Nephron progenitor cell (in vitro differentiated cells): ENCODE results near the gene GTPBP2.
"Not testable (repeated sequence)": the region's sequence is repeated elsewhere in the genome, so short reads cannot be mapped to it uniquely, and the experiment has no call there.

Experiments used
- DNase-seq: peaks from one replicate; pipeline ENCODE4 v3.0.0; 2021
- H3K27ac Mint-ChIP-seq: 2 replicates; pipeline ENCODE4 v1.8.0; 2021; ENCODE audit warnings: mild to moderate bottlenecking, moderate library complexity, mixed read lengths
- H3K27me3 Mint-ChIP-seq: 2 replicates; pipeline ENCODE4 v1.8.0; 2021; ENCODE audit warnings: mild to moderate bottlenecking, low read depth, mixed read lengths; ENCODE audit not compliant: poor library complexity
- H3K36me3 Mint-ChIP-seq: 2 replicates; pipeline ENCODE4 v1.8.0; 2021; ENCODE audit warnings: low read depth, mixed read lengths
- H3K4me1 Mint-ChIP-seq: 2 replicates; pipeline ENCODE4 v1.8.0; 2021; ENCODE audit warnings: mixed read lengths
- H3K4me3 Mint-ChIP-seq: 2 replicates; pipeline ENCODE4 v1.8.0; 2021; ENCODE audit warnings: mild to moderate bottlenecking, moderate library complexity, mixed read lengths
- H3K9me3 Mint-ChIP-seq: 2 replicates; pipeline ENCODE4 v1.8.0; 2021; ENCODE audit warnings: mild to moderate bottlenecking, moderate library complexity, mixed read lengths
- CTCF ChIP-seq: fragments of 200-600 bp; sonication (generic); IDR thresholded peaks from 2 replicates; pipeline ENCODE4 v1.5.0; 2021; ENCODE audit warnings: antibody characterized with exemption

The GTPBP2 gene

DNA sequence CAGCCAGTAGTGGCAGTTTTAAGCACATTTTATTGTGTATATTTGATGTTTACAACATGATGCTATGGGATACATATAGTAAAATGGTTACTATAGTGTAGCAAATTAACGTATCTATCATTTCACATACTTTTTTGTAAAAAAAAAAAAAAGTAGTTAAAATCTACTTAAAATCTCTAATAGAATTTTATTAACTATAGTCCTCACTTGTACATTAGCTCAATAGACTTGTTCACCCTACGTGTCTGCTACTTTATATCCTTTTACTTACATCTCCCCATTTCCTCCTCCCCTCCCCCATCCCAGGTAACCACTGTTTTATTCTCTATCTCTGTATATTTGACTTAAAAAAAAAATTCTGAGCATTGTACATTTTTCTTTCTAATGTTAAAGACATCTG lies 23.0 kb downstream of the GTPBP2 start:
- no peak for TF ChIP-seq CTCF
- no peaks in the 10 kb centered on the region for H3K27me3 Mint-ChIP-seq
- no peak for DNase-seq
- no peaks in the 10 kb centered on the region for H3K9me3 Mint-ChIP-seq
- H3K27ac Mint-ChIP-seq, result no peak overlapping the region
- H3K36me3 Mint-ChIP-seq, result peaks cover 51% of the 10 kb centered on the region
- no peak overlapping the region for H3K4me3 Mint-ChIP-seq
- peaks cover 2% of the 10 kb centered on the region for H3K4me1 Mint-ChIP-seq

DNA sequence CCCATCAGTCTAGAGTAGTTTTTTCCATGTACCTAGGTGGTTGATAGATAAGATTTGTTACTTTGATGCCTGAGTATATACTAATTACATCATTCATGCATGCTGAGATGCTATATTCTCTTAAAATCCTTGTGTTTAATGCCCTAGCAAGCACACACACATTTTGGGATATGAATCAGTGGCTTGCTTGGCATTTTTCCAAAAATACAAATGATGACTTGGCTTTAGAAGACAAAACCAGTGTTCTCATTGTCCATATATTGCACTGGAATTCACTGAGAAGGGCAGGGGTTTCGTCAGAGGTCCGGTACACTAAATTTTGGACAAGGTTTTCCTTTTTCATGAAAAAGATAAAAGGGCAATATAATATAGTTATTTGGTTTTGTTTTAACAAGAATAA lies 24.9 kb downstream of the GTPBP2 start:
- Mint-ChIP-seq H3K4me1 (no peaks in the 10 kb centered on the region), H3K27ac (no peak overlapping the region), H3K36me3 (peaks cover 54% of the 10 kb centered on the region), H3K4me3 (no peak overlapping the region), H3K27me3 (no peaks in the 10 kb centered on the region), H3K9me3 (no peaks in the 10 kb centered on the region)
- no peak for TF ChIP-seq CTCF
- no peak for DNase-seq

- Mint-ChIP-seq H3K27ac (no peak overlapping the region), H3K4me3 (no peak overlapping the region), H3K9me3 (no peaks in the 10 kb centered on the region), H3K36me3 (peaks cover 53% of the 10 kb centered on the region), H3K27me3 (no peaks in the 10 kb centered on the region), H3K4me1 (no peaks in the 10 kb centered on the region)
- TF ChIP-seq CTCF, result no peak
- no peak for DNase-seq
Measured at GRCh38 chr6:43600595-43600994, 28.5 kb downstream of the GTPBP2 start.

GRCh38 chr6:43593938-43594337 lies 35.1 kb downstream of the GTPBP2 start:
- Mint-ChIP-seq H3K4me3 (no peak overlapping the region), H3K27me3 (no peaks in the 10 kb centered on the region)
- TF ChIP-seq CTCF, result no peak

GRCh38 chr6:43589564-43589963 lies 39.5 kb downstream of the GTPBP2 start:
- not testable (repeated sequence) for H3K9me3 Mint-ChIP-seq

More at GRCh38 chr6:43593938-43594337, 35.1 kb downstream of the GTPBP2 start:
- Mint-ChIP-seq H3K4me1 (no peaks in the 10 kb centered on the region), H3K9me3 (no peaks in the 10 kb centered on the region), H3K36me3 (peaks cover 46% of the 10 kb centered on the region), H3K27ac (no peak overlapping the region)
- DNase-seq, result no peak

DNA sequence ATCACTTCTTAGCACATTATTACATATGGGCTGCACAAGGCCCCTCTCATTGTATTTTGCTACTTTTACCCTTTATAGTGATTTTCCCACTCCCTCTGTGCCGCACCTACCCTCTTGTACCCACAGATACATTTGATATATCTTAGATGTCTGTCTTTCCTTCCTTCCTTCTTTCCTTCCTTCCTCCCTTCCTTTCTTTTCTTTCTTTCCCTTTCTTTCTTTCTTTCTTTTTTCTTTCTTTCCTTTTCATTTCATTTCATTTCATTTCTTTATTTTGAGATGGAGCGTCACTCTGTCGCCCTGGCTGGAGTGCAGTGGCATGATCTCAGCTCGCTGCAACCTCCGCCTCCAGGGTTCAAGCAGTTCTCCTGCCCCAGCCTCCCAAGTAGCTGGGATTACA lies 40.9 kb downstream of the GTPBP2 start:
- no peak for DNase-seq
- H3K27me3 Mint-ChIP-seq, result no peaks in the 10 kb centered on the region
- no peak for TF ChIP-seq CTCF
- no peaks in the 10 kb centered on the region for H3K9me3 Mint-ChIP-seq
- peak overlapping the region; percentile 71 for H3K27ac Mint-ChIP-seq
- peaks cover 81% of the 10 kb centered on the region for H3K36me3 Mint-ChIP-seq
- peaks cover 9% of the 10 kb centered on the region for H3K4me1 Mint-ChIP-seq
- H3K4me3 Mint-ChIP-seq, result no peak overlapping the region

More at GRCh38 chr6:43589564-43589963, 39.5 kb downstream of the GTPBP2 start:
- not testable (repeated sequence) for H3K27ac Mint-ChIP-seq, H3K4me3 Mint-ChIP-seq, H3K4me1 Mint-ChIP-seq, H3K27me3 Mint-ChIP-seq, DNase-seq
- peaks cover 71% of the 10 kb centered on the region for H3K36me3 Mint-ChIP-seq
